GM21723 (cell line): ENCODE data around the gene ACOXL.

Experiments used
- ATAC-seq: cut with Tn5 transposase; IDR thresholded peaks from one replicate; pipeline ENCODE4 v1.9.1; 2021; ENCODE audit warnings: mild to moderate bottlenecking, moderate library complexity; ENCODE audit not compliant: unreplicated experiment

ACOXL gene

DNA sequence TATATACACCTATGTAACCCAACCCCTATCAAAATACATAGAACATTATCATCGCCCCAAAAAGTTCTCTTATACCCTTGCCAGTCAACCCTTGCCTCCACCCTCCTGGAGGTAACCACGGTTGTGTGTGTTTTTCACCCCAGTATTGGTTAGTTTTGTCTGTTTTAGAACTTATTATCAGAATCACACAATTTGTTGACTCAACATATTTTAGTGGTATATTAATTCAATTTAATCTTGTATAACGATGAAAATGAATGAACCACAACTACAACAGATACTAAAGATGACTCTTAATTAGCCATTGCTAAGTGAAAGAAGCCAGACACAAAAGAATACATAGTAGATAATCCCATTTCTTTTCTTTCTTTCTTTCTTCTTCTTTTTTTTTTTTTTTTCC lies 19.3 kb downstream of the ACOXL start:
- no peak for ATAC-seq

DNA sequence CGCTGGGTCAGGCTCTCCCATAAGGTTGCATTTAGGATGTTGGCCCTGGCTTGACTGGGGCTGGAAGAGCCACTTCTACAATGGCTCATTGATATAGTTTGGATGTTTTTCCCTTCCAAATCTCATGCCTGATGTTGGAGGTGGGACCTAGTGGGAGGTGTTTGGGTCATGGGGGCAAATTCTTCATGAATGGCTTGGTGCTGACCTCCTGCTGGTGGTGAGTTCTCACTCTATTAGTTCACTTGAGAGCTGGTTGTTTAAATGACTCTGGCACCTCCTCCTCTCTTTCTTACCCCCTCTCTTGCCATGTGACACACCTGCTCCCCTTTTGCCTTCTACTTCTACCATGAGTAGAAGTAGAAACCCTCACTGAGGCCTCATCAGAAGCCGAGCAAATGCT lies 20.5 kb downstream of the ACOXL start:
- no peak for ATAC-seq

GRCh38 chr2:110755491-110756078 lies 23.2 kb downstream of the ACOXL start:
- no peak for ATAC-seq

DNA sequence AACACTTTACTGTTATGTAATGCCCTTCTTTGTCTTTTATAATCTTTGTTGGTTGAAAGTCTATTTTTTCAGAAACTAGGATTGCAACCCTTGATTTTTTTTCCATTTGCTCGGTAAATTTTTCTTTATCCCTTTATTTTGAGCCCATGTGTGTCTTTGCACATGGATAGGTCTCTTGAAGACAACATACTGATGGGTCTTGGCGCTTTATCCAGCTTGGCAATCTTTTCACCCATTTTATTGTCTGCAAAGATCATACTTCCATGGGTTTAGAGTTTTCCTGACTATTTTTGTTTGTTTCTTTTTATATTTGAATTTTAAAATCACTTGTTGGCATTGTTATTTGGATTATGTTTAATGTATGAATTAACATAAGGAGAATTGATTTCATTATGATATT lies 27.0 kb downstream of the ACOXL start:
- no peak for ATAC-seq

- no peak for ATAC-seq
These were observed 32.6 kb downstream of the ACOXL start for GRCh38 chr2:110764931-110765330.

GRCh38 chr2:110766291-110766690 lies 33.9 kb downstream of the ACOXL start:
- ATAC-seq = no peak

- ATAC-seq = no peak
These were observed 36.2 kb downstream of the ACOXL start for GRCh38 chr2:110768591-110768990.

DNA sequence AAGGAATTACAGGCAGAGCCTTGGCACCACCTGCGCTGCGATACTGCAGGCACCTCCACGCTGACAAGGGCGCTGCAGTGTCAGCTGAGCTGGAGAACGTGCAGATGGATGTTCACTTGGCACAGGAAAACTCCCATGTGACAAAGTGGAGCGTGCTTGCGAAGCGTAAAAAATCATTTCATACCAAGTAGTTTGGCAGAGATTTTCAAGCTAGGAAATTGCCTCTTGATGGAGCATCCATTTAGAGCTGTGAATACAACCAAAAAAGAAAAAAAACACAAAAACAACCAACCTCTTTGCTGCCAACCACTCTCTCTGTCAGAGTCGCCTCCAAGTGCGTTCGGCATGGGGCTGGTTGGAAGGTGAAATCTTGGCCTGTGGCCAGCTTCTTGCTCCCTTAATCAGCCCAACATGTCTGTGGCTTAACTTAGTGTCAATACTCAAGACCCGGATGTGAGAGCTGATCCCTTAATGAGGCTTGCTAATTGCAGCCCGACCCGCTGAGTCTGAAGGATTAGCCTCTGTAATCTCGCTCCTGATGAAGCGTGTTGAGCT lies 38.1 kb downstream of the ACOXL start:
- ATAC-seq = no peak

GRCh38 chr2:110770959-110771431 lies 38.6 kb downstream of the ACOXL start:
- no peak for ATAC-seq

GRCh38 chr2:110771547-110772382 lies 39.4 kb downstream of the ACOXL start:
- ATAC-seq = no peak

- no peak for ATAC-seq
These were observed 40.0 kb downstream of the ACOXL start for GRCh38 chr2:110772383-110772755.

GRCh38 chr2:110773401-110773921 lies 41.1 kb downstream of the ACOXL start:
- ATAC-seq = no peak

DNA sequence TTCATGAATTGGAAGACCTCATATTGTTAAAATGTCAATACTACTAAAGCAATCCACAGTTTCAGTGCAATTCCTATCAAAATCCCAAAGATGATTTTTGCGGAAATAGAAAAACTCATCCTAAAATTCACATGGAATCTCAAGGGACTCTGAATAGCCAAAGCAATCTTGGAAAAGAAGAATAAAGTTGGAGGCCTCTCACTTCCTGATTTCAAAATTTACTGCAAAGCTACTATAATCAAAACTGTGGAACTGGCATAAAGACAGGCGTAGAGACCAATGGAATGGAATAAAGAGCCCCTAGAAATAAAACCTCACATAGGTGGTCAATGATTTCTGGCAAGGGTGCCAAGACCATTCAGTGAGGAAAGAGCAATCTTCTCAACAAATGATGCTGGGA lies 42.3 kb downstream of the ACOXL start:
- ATAC-seq = no peak

GRCh38 chr2:110777531-110778311 lies 45.3 kb downstream of the ACOXL start:
- ATAC-seq = no peak

- ATAC-seq = no peak
These were observed 48.1 kb downstream of the ACOXL start for GRCh38 chr2:110780461-110780860.

DNA sequence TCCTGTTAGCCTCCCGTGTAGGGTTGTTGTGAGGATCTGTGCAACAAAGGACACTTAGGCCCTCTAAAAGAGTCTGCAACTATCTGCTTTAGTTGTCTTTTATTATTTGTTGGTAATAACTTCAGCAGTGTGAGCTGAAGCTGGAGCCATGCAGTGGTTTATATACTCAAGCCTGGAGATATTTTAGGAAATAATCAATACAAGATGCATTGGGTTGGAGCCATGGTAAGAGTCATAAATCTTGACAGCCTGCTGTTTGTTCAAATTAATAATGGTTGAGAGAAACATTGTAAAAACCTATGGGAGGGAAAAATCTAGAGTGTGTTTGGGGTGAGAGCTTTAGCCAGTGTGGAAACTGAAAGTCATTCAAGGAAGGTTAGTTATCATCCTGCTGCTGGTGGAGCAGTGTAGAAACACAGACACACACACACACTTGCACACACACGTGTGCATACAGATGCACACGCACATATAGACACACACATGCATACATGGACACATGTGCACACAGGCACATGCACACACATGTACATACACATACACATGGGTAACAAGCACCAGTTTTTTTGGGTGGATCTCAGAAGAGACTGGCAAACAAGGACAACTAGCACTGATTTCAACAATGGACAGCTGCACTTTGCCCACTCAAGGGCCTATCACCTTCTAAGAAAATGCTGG lies 51.0 kb downstream of the ACOXL start:
- no peak for ATAC-seq

GRCh38 chr2:110784047-110784631 lies 51.8 kb downstream of the ACOXL start:
- ATAC-seq = no peak

GRCh38 chr2:110785439-110785838 lies 53.1 kb downstream of the ACOXL start:
- no peak for ATAC-seq

DNA sequence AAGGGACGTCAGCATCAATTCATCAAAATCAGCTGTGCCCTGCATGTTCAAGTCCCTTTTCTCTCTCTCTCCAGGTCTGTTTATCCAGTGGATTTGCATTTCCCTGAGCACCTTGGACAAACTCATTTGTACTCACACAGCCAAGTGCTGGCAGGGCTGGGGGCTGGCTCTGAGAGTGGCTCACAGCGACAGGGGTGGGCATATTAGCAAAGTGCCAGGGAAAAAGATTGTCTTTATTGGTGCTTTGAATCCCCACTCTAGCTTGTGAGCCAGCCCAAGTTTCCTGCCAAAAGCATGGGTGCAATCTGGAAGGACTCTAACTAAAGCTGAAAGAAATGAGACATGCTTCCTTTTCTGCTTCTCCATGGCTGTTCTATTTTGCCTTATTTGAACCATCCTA lies 56.6 kb downstream of the ACOXL start:
- ATAC-seq = no peak

GRCh38 chr2:110789706-110790105 lies 57.3 kb downstream of the ACOXL start:
- no peak for ATAC-seq
